NCI-H774 (cell line): ENCODE results near the gene ATP9A.
"Not testable (repeated sequence)": the region's sequence is repeated elsewhere in the genome, so short reads cannot be mapped to it uniquely, and the experiment has no call there.

Experiments
- DNase-seq: peaks from one replicate; lab custom pipeline; 2025; lab: John Stamatoyannopoulos, UW

ATP9A gene

GRCh38 chr20:51750770-51751388 is 17.3 kb downstream of the ATP9A start:
- no peak for DNase-seq

- DNase-seq, result peak; percentile 83
Observed at GRCh38 chr20:51750037-51750769, 18.0 kb downstream of the ATP9A start.

GRCh38 chr20:51749674-51750036 is 18.5 kb downstream of the ATP9A start:
- DNase-seq, result no peak

DNA sequence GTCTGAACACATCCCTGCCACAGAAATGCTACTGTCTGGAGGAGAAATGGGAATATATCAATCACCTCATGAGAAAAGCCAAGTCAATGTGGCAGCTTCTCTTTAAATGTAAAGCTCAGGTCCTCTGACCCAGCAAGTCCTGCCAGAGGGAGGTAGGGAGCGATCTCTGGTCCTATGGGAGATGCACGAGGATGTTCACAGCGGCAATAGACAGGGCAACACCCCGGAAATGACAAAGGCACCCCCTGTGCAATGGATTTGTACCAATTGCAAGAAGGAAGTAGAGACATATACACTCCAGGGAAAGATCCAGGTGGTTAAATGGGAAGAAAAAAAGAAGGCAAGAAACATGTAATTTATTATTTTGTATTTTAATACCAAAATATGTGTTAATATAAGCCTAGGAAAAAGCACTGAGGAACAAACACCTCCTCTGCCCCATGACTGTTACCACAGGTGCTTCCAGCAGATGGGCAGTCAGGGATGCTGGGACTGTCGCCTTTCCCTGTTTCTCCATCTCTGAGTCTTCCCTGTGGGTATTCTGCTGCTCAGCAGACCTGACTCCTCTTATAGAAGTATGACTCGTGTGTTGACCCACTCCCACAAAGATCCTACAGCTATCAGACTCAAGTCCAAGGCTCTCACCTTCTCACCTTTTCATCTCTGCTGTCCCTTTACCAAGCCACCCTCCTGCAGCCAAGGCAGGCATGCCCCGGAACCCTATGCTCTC is 20.8 kb downstream of the ATP9A start:
- DNase-seq, result no peak

- no peak for DNase-seq
Observed at GRCh38 chr20:51745804-51746203, 22.4 kb downstream of the ATP9A start.

GRCh38 chr20:51740838-51741237 is 27.4 kb downstream of the ATP9A start:
- no peak for DNase-seq

DNA sequence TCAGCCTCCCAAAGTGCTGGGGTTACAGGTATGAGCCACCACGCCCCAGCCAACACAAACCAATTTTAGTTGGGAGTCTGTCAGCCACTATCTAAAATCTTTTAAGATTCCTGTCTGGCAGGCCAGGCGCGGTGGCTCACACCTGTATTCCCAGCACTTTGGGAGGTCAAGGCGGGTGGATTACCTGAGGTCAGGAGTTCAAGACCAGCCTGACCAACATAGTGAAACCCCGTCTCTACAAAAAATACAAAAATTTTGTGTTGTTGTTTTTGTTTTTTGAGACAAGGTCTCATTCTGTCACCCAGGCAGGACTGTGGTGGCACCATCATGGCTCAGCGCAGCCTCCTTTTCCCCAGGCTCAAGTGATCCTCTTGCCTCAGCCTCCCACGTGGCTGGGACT is 27.9 kb downstream of the ATP9A start:
- not testable (repeated sequence) for DNase-seq

- no peak for DNase-seq
Observed at GRCh38 chr20:51739722-51740249, 28.4 kb downstream of the ATP9A start.

GRCh38 chr20:51738877-51739447 is 29.2 kb downstream of the ATP9A start:
- DNase-seq, result no peak

DNA sequence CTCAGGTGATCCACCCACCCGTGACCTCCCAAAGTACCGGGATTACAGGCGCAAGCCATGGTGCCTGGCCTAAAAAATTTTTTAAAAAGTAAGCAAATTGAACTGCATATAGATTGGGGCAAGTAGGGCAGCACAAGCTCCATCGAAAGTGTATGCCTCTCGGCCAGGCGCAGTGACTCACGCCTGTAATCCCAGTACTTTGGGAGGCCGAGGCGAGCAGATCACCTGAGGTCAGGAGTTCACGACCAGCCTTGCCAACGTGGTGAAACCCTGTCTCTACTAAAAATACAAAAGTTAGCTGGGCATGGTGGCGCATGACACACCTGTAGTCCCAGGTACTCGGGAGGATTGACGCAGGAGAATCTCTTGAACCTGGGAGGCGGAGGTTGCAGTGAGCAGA is 29.9 kb downstream of the ATP9A start:
- not testable (repeated sequence) for DNase-seq

GRCh38 chr20:51736947-51737346 is 31.2 kb downstream of the ATP9A start:
- no peak for DNase-seq

DNA sequence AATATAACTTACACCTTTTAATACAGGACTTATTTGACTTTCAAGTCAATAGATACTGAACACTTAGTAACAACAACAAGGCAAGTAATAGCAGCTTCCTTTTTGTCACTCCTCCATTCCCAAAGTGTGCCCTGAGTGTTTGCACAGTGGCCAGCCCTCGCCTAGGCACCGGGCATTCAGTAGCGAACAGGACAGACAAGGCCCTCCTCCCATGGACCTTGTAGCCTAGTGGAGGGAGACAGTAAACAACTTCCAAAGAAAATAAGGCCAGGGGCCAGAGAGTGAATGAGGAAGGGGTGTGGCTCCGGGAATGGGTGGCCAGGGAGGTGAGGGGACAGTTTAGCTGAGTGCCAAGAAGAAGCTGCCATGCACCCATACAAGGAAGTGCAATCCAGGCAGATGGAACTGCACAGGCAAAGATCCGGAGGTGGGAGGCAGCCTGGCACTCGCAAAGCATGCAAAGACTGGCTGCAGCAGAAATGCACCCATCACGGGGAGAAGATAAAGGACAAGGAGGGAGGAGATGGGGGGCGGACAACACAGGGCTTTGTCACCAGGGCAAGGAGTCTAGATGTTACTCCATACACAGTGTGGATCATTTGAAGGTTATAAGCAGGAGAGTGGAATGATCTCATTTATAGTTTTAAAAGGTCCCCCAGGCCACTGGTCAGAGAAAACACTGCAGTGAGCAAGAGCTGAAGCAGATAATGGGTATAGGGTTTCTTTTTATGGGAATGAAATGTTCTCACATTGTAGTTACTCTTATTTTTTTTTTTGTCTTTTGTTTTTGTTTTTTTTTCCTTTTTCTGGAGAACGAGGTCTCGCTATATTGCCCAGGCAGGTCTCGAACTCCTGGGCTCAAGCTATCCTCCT is 32.2 kb downstream of the ATP9A start:
- DNase-seq, result no peak

DNA sequence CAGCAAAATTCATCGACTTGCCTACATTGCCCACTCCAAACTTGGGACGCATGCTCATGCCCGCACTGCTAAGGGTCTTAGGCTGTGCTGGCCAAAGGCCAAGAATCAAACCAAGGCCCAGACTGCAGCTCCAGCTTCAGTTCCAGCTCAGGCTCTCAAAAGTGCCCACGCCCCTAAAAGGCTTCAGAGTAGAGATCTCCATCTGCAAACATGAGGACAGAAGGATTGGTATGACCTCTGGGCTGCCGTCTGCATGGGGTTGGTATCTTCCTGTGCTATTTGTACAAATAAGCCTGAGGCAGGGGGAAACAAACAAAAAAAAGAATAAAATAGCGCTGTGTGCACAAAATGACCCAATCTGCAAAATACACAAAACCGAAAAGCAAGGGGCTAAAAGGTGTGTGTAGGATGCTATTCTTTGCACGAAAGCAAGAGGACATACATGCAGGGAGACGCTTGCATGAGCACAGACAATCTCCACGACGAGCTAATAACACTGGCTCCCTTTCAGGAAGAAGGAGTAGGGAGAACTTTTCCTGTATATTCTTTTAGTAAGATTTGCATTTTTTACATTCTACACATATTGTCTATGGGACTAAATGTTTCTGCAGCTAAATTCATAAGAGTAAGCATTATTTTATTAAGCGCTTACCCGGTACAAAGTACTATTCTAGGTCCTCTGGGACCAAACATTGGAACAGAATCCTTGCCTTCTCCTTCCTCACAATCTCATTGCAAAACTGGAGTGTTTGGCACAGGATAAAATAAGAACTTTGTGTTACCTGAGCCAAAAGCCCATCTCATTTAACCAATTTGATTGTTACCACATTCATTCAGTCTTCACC is 33.1 kb downstream of the ATP9A start:
- no peak for DNase-seq

DNA sequence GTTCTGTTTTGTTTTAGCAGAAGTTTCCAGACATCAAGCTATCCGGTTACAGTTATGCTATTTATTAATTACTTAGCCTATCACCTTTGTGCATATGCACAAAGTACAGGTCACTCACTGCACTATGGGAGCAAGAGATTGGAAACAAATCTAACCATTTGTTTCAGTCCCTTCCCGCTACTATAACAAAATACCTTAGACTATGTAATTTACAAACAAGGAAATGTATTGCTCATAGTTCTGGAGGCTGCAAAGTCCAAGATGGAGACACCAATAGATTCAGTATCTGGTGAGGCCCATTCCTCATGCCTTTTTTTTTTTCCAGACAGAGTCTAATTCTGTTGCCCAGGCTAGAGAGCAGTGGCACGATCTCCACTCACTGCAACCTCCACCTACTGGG is 35.1 kb downstream of the ATP9A start:
- DNase-seq, result no peak

DNA sequence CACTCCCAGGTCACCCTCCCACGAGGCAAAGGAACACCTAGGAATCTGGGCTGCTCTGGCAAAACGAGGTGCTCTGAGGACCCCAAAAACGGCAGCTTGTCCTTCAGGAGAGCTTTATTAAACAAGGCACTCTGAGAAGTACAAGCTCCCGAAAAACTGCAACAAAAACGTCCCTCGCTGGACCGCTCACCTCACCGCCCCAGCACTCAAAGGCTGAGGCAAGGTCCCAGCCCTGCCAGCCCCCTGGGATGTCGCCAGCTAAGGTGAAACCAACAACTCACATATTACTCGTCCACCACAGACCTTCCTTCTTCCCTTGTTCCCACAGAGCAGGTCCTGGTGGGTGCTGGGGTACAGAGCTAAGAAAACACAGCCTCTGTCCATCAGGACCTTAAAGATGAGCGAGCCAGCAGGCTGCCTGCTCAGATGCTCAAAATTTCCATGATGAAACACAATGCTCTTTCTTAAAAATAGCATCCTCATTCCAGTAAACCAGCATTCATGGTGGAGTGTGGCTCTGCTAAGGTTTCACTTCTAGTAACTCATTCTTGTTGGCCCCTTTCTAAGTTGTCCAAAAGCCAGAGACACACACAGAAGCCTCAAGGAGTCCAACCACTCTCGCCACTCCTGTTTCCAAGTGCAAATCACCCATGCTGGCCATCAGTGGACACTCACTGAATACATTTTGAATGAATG is 35.9 kb downstream of the ATP9A start:
- no peak for DNase-seq

DNA sequence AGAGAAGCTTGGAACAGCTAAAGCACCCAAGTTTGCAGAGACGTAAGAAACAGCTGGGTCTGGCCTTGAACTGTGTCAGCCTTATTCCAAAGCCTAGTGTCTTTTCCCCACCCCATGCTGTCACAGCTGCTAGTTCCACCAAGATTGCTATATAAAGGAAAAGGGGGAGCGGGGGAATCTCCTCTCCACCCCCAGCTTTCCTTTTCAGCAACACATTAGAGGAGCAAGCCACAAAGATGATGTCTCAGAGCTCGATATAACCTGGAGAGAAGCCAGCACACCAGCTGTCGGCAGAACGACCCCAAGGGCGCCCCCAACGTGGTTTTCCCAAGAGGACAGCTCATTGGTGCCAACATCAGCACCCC is 36.5 kb downstream of the ATP9A start:
- no peak for DNase-seq

DNA sequence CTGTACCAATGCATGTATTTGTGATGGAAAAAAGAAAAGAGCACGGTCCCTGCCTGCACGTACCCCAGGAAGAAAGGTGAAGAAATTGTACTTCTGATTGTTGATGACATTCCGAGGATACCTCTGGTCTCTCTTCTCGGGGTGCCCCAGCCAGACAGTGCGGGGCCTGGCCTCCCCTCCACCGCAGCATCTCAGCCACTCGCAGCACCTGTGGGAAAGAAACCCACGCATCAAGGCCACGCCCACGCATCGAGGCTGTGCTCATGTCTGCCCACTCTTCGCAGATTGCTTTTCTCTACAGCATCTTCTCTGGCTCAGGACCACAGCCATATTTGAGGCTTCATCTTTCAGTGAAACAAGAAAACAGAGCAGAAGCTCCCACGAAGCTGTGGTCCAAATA is 38.4 kb downstream of the ATP9A start:
- no peak for DNase-seq

DNA sequence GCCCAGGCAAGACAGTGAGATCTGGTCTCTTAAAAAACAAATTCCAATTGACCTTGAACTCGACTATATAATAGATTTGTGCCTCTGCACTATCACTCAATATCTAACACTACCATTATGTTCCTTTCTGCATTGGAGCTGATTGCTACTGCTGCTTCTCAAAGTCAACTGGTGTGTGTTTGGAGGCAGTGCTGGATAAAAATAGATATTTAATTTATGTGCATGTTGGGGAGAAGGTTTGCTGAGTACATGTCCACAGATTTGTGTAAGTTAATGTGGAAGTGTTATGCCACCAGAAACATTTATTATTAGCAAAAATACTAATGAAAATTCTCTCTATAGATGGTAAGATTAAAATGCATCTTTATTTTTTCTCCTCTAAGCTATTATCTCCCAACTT is 39.5 kb downstream of the ATP9A start:
- no peak for DNase-seq

- DNase-seq, result no peak
Observed at GRCh38 chr20:51727872-51728271, 40.3 kb downstream of the ATP9A start.

DNA sequence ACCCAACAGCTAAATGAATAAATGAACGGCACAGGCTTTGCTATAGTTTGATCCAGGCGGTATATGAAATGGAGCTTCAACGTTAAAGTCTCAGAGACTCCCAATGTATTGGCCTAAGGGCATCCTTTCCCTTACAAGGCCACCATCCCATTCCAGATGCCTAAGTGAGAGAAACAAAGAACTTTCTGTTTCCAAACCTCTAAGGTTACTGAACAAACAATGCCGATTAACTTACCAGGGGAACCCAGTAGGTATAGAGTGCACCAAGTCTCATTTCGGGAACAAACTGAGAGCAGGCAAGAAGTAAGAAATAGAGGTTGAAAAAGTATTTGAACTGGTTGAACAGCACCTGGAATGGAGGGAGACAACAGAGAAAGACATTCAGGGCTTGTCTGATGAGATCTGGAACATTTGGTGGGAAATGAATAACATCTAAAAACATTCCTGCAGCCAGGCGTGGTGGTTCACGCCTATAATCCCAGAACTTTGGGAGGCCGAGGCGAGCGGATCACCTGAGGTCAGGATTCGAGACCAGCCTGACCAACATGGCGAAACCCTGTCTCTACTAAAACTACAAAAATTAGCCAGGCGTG is 42.5 kb downstream of the ATP9A start:
- no peak for DNase-seq
